Measurements from ENCODE around the gene XPNPEP1.

GRCh38 chr10:109941236-109941862, 18.0 kb upstream of the XPNPEP1 start:
- no peak for TF ChIP-seq GATA2 (IDR thresholded peaks at IDR 0.05; ENCODE audit: low read depth, low read length)
- no peak for TF ChIP-seq GATA3 (IDR thresholded peaks at IDR 0.05; ENCODE audit: low read depth, low read length)
